Measurements from ENCODE around the gene KCNA10. TPM values are rescaled to one million over a fixed set of nuclear protein-coding genes. Genes with fewer than 3 reads are reported as not detected.

KCNA10 gene
- polyA plus RNA-seq, 1 donor (not counting 4 experiments of a cell fraction or from before 2014, with no cell fraction given) = not detected

- H3K9me3 ChIP-seq (ENCODE audit: control insufficient read depth, low read depth, low read length) = no peaks in the 10 kb centered on the region
- dilution Hi-C loops (cut with MboI; ENCODE audit: extremely low pct_ligation_motif_present, low sequenced_read_pairs) = no loop called here
- FAIRE-seq (no peak), DNase-seq (ENCODE audit: low read depth, low spot score) (no peak)
- no peaks in the 10 kb centered on the region for H4K20me1 ChIP-seq (ENCODE audit: control insufficient read depth, extremely low read depth, insufficient read depth, low read length)
- H3K4me3 ChIP-seq (ENCODE audit: control insufficient read depth in 2 of 3, extremely low read depth in 1 of 3, insufficient read depth in 2 of 3, low read depth in 1 of 3, low read length in 3 of 3) = no peak overlapping the region
- H3K79me2 ChIP-seq (ENCODE audit: control insufficient read depth, insufficient read depth, low read length) = no peaks in the 10 kb centered on the region
- no peak overlapping the region for H3K9ac ChIP-seq (ENCODE audit: control insufficient read depth, extremely low read depth, insufficient read depth, low read length)
- TF ChIP-seq CTCF (optimal IDR thresholded peaks at IDR 0.05 in 1 of 3, IDR thresholded peaks at IDR 0.05 in 1 of 3, conservative IDR thresholded peaks at IDR 0.05 in 1 of 3; ENCODE audit: extremely low read depth in 1 of 3, insufficient read depth in 2 of 3, low read length in 3 of 3) (no peak), EZH2 (IDR thresholded peaks at IDR 0.05; ENCODE audit: low read length) (no peak)
- H3K27me3 ChIP-seq (ENCODE audit: control insufficient read depth, extremely low read depth, insufficient read depth, low read length) = peaks cover 19% of the 10 kb centered on the region
- H3K36me3 ChIP-seq (ENCODE audit: control insufficient read depth in 2 of 2, extremely low read depth in 1 of 2, insufficient read depth in 2 of 2, low read length in 2 of 2) = no peaks in the 10 kb centered on the region
- no peaks in the 10 kb centered on the region for H3K9me1 ChIP-seq (ENCODE audit: control insufficient read depth, extremely low read depth, insufficient read depth, low read length)
- no peaks in the 10 kb centered on the region for H3K4me1 ChIP-seq (ENCODE audit: control insufficient read depth, extremely low read depth, insufficient read depth, low read length)
- no peak overlapping the region for H2AFZ ChIP-seq (ENCODE audit: control insufficient read depth, low read length)
- H3K27ac ChIP-seq (ENCODE audit: control insufficient read depth, insufficient read depth, low read length) = no peak overlapping the region
- no peak overlapping the region for H3K4me2 ChIP-seq (ENCODE audit: control insufficient read depth, extremely low read depth, insufficient read depth, low read depth, low read length)
These were observed 32.4 kb upstream of the KCNA10 start for GRCh38 chr1:110551278-110551809.

GRCh38 chr1:110549831-110550230, 30.9 kb upstream of the KCNA10 start:
- no peak overlapping the region for H3K4me2 ChIP-seq (ENCODE audit: control insufficient read depth, extremely low read depth, insufficient read depth, low read depth, low read length)
- dilution Hi-C loops (cut with MboI; ENCODE audit: extremely low pct_ligation_motif_present, low sequenced_read_pairs) = no loop called here
- no peaks in the 10 kb centered on the region for H4K20me1 ChIP-seq (ENCODE audit: control insufficient read depth, extremely low read depth, insufficient read depth, low read length)
- H3K9ac ChIP-seq (ENCODE audit: control insufficient read depth, extremely low read depth, insufficient read depth, low read length) = no peak overlapping the region
- DNase-seq (ENCODE audit: low read depth, low spot score) = no peak
- no peaks in the 10 kb centered on the region for H3K9me3 ChIP-seq (ENCODE audit: control insufficient read depth, low read depth, low read length)
- no peaks in the 10 kb centered on the region for H3K36me3 ChIP-seq (ENCODE audit: control insufficient read depth in 2 of 2, extremely low read depth in 1 of 2, insufficient read depth in 2 of 2, low read length in 2 of 2)
- no peak for FAIRE-seq
- H3K4me3 ChIP-seq (ENCODE audit: control insufficient read depth in 2 of 3, extremely low read depth in 1 of 3, insufficient read depth in 2 of 3, low read depth in 1 of 3, low read length in 3 of 3) = no peak overlapping the region
- H3K27ac ChIP-seq (ENCODE audit: control insufficient read depth, insufficient read depth, low read length) = no peak overlapping the region
- H2AFZ ChIP-seq (ENCODE audit: control insufficient read depth, low read length) = no peak overlapping the region
- peaks cover 4% of the 10 kb centered on the region for H3K27me3 ChIP-seq (ENCODE audit: control insufficient read depth, extremely low read depth, insufficient read depth, low read length)
- no peak for TF ChIP-seq EZH2 (IDR thresholded peaks at IDR 0.05; ENCODE audit: low read length)
- no peak for TF ChIP-seq CTCF (optimal IDR thresholded peaks at IDR 0.05 in 1 of 3, IDR thresholded peaks at IDR 0.05 in 1 of 3, conservative IDR thresholded peaks at IDR 0.05 in 1 of 3; ENCODE audit: extremely low read depth in 1 of 3, insufficient read depth in 2 of 3, low read length in 3 of 3)
- no peaks in the 10 kb centered on the region for H3K79me2 ChIP-seq (ENCODE audit: control insufficient read depth, insufficient read depth, low read length)
- no peaks in the 10 kb centered on the region for H3K9me1 ChIP-seq (ENCODE audit: control insufficient read depth, extremely low read depth, insufficient read depth, low read length)
- no peaks in the 10 kb centered on the region for H3K4me1 ChIP-seq (ENCODE audit: control insufficient read depth, extremely low read depth, insufficient read depth, low read length)

All from keratinocyte (primary cell).